GM21723 (cell line): ENCODE measurements around the gene ZRANB1.

Experiments used
- ATAC-seq: cut with Tn5 transposase; IDR thresholded peaks from one replicate; pipeline ENCODE4 v1.9.1; 2021; ENCODE audit warnings: mild to moderate bottlenecking, moderate library complexity; ENCODE audit not compliant: unreplicated experiment

ZRANB1 gene

DNA sequence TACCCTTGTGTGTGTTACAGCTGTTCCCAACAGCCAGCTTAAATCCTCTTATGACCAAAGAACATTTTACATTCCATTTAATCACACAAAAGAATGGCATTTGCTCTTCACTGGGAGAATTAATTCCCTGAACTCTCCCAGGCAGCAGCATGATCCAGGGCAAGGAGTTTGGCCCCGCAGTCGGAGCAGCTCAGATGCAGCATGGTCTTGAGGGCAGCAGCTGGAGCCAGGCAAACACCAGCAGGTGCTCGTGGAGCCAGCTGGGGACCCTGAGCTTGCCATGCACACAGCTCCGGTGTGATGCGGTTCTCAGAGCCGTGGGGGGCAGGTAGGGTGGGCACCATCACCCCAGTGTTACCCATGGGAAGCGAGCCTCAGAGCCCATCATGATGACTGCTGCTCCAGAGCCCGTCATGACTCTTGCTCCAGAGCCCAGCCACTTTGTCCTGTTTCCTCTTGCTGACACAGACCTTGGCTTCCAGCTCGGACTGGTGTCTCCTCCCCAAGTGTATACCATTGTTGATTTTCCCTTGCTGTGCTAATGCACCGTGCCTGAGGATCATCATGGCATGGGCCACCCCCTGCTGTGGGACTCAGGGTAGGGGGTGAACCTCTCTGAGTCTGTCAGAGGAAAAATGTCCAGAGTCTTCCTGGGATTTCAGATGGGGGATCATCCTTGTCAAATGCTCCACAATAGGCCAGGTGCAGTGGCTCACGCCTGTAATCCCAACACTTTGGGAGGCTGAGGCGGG, 75.8 kb downstream of the ZRANB1 start:
- no peak for ATAC-seq

DNA sequence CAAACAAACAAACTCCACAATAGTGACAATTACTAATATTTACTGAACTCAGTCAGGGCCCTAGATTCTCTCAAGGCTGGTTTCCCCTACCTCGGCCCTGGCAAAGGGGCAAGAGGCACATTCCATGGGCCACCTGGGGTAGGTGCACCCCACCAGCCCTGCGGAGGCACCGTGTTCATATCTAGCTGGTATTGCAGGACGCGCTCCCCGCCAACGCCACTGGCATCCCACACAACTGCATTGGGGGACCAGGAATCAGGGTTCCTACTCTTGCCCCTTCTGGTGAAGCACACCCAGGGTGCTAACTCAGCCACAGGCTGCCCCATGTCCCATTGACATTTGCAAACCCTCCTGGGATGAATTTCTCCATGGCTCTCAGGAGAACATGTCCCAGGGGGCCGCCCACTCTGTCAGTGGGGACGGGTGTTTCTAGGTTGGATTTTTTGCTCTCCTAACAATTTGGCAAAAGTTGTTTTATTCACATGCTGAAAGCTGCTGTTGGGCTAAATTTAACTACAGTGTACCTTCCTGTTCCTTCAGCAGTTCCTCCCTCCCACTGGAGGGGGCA, 76.7 kb downstream of the ZRANB1 start:
- no peak for ATAC-seq

- ATAC-seq, result no peak
Observed at GRCh38 chr10:125020386-125020785, 78.5 kb downstream of the ZRANB1 start.

DNA sequence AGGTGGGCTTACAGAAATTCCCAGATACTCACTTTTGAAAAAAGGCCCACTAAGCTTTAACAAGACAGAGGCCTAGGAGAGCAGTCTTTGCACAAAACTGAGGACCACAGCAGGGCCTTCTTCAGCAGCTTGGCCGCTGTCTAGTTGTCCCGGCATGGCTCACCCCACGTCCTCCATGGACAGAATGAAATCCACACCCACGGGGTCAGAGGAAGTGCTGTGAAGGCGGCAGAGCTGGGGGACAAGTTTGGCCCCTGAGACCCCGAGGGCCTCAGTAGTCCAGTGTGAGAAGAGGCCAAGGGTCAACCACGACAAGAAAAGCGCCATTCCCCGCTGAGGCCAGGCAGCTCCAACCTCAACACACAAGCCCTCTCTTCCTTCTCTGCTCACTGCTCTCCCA, 78.9 kb downstream of the ZRANB1 start:
- no peak for ATAC-seq

GRCh38 chr10:125021686-125022344, 79.9 kb downstream of the ZRANB1 start:
- ATAC-seq, result no peak

DNA sequence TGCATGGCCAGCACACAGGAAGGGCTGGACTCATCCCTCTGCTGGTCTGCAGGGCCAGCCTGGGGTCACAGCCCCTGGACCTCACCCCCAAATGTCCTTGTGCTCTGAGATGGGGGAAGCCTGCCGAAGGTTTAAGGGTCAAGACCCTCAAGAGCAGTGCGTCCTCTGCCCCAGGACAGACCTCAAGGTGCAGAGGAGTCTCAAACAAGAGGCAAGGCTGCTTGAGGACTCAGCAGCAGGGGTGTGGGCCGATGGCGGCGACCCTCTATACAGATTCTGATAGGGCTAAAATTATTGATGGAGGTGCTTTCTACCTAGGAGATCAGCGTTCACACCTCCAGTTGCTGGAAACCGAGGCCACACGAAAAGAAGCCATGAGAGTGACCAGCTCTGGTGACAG, 80.7 kb downstream of the ZRANB1 start:
- no peak for ATAC-seq

DNA sequence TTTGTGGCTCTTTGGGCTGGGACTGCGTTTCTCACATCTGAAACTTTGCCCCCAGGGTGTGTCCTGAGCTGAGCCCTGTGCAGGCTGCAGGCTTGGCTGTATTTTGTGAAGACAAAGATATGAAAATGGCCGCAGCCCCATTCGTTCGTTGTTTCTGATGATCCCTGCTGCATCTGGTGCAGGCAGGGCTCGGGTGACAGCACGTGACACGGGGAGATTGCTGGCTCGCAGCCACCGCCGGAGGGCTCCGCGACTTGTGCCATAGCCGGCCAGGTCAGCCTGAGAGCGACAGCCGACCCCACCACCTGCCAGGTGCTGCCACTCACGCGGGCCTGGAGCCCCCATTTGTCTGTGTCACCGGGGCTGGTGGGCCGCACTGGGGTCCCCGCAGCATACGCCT, 81.3 kb downstream of the ZRANB1 start:
- ATAC-seq, result no peak

GRCh38 chr10:125023862-125024496, 82.1 kb downstream of the ZRANB1 start:
- ATAC-seq, result no peak

- ATAC-seq, result no peak
Observed at GRCh38 chr10:125024497-125025234, 82.7 kb downstream of the ZRANB1 start.

DNA sequence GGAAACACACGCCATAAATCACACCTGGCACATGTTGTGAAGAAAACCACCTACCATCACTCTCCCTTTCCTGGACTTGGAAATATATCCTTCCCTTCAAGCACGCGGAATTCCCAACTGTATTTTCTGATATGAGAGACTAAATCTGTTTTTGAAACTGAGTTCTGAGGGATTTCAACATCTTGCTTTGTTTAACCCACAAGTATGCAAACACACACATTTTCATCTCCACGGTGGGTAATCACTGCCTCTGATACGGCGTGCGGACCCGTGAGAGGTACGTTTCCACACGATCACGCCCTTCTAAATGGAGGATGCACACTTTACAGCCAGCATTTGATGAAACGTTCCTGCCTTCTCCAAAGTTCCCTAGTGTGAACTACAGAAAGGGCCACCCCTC, 83.4 kb downstream of the ZRANB1 start:
- no peak for ATAC-seq

- ATAC-seq, result no peak
Observed at GRCh38 chr10:125026036-125026931, 84.4 kb downstream of the ZRANB1 start.

DNA sequence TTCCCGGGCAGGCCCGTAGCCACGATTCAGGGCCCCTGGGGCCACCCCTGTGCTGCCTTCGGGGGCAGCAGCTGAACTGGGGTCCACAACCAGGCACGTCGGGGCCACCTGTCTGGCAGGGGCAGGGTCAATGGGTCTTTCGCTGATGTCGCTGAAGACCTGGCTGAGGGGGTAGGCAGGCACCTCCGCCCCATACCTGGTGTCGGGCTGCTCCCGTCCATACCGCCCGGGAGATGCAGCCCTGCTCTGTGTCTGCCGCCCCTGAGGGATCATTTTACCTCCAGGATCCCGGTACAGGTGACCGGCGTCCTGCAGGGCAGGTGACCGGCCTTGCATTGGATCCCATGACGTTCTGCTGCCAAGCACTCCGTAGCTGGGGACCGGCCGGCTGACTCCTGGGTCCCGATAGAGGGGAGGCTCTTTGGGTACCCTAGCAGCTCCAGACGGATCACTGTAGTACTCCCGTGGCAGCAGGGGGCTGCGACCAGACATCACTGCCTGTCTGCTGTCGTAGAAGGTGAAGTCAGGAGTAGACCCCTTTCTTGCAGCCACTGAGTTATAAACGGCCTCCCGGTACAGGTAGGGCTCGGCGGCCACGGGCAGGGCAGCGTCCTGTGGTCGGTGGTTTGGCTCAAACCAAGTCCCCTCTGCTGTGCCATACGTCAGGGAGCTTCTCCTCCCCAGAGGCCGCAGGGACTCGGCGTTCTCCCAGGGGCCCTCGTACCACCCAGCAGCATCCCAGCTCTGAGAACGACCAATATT, 85.2 kb downstream of the ZRANB1 start:
- no peak for ATAC-seq

- no peak for ATAC-seq
Observed at GRCh38 chr10:125027871-125028869, 86.2 kb downstream of the ZRANB1 start.

DNA sequence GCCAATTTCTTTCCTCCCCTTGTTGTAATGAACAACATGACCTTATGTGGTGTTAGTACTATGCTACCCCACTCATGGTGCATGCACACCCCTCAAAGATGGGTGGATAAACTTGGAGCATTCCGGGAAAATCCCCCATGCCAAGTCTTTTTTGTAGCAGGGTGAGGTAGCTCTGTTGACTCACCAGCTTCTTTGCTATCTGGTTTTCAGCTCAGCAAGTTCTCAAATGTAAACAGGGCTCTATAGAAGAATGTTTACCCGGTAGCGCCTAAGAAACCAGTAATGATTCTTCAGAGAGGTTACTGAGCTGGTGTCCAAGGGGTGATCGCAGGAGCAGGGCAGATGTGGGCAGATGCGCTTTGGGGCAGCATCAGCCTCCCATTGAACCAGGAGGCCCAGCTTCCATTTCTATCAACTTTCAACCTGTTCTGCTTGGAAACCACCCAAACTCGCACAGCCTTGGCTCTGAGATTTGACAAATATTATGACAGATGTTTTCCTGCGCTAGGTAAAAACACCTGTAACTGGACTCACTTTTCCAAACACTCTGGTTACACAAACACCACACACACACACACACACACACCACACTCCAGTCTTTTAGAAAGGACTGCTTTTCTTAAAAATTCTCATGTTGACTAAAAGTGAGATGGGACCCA, 87.8 kb downstream of the ZRANB1 start:
- ATAC-seq, result no peak

DNA sequence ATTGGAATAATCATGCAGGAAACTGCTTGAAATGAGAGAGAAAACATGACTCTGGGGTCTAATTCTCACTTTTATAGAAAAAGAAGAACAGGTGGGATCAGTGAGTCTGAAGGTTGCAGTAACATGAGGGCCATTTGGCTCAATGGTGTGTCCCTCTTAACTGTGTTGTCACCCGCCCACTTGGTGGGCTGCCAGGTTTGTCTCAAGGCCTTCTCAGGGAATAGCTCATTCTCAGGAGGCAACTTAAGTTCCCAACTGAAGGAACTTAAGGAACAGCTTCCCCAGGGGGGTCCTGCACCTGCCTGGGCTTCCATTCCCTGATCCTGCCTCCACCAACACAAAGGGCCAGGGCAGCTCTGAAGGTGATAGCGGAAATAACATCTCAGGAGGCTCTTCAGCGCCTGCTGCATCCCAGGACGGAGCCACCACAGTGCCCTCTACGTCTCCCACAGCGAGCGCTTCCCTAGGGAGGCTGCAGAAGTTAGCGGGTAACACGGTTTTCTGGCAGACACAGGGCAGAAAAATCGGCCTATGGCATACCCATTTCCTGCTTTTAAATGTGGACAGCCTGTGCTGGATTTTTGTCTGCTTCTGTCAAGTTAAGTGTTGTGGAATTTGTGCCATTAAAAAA, 88.8 kb downstream of the ZRANB1 start:
- ATAC-seq, result no peak

- no peak for ATAC-seq
Observed at GRCh38 chr10:125032474-125033020, 90.6 kb downstream of the ZRANB1 start.
